HG03558 (cell line): ENCODE measurements around the gene NCOA1.

ENCODE experiments used
- ATAC-seq: cut with Tn5 transposase; IDR thresholded peaks from one replicate; pipeline ENCODE4 v1.9.1; 2021; ENCODE audit warnings: moderate number of reproducible peaks; ENCODE audit not compliant: unreplicated experiment; ENCODE audit errors: extremely low read depth

Gene NCOA1

DNA sequence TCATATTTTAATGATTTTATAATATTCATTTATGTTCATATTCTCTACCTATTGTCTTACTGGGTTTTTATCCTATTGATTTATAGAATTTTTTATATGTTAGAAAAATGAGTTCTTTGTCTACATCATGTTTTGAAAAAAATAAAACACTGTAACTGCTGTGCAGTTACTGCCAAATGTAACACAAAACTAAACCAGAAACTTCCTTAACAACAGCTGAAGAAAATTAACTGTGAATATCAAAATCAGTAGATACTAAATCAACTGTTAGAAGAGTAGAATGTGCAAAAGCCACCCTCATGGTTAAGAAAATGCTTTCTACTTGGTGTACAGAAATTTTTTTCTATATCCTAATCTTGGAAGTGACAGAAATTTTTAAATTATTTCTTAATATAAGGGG is 232.6 kb downstream of the NCOA1 start:
- no peak for ATAC-seq

GRCh38 chr2:24724111-24724775 is 233.2 kb downstream of the NCOA1 start:
- ATAC-seq, result no peak

DNA sequence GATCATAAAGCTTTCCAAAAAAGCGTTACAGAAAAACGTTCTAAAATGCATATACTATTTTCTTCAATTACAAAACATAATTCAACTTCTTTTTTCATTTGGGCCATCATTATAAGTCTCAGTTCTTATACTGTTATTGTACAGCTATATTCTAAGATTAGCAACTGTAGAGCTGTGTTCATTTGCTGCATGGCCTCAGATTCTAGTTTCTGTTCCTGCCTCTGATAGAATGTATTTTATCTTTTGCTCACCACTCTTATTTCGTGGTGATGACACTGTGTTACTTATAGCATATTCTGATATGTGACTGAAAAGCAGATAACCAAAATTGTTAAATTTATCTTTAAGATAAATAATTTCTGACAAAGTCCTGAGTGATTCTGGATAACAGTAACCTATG is 234.9 kb downstream of the NCOA1 start:
- no peak for ATAC-seq

DNA sequence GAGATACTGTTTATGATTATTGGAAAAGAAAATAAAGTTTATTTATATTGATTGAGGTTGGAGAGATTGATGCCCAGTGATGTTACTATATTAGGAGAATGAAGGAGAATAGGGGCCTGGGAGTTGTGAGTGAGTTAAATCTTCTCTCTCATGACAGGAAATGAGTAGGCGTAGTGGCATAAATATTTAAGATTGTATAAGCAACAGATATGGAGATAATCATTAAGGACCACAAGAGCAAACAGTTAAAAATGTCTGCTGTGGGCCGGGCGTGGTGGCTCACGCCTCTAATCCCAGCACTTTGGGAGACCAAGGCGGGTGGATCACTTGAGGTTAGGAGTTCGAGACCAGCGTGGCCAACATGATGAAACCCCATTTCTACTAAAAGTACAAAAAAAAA is 239.4 kb downstream of the NCOA1 start:
- ATAC-seq, result no peak

DNA sequence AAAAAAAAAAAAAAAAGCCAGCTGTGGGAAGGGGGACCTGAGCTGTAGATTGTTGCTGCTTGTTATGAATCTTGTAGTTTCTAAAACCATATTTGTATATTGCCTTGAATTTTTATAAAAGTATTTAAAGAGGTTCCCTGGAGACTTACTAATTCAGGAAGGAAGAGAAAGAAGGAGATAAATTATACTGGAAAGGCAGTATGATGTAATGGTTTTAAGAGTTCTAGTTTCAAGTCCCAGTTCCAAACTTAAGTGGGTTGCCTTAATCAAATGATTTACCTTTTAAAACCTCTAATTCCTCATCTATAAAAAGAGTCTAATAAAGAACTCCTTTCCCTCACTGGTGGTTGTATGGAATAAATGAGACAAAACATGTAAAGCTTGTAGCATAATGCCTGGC is 240.0 kb downstream of the NCOA1 start:
- no peak for ATAC-seq

DNA sequence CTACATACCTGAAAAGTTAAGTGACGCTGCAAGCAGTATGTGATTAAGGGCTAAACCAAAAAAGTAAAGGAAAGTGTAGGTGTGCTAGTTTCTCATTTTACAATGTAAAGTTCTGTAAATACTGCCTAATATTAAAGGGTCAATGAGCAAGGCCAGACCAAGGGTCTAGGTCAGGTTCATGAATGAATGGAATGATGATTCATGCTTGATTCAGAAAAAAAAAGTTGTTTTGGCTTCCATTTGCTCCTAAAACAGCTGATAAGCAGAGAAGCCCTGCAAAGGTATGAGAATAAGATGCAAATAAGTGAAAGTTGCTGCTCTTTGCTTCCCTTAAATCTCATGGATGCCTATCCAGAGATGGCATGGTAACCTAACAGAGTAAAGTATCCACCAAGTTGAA is 240.9 kb downstream of the NCOA1 start:
- no peak for ATAC-seq

- ATAC-seq, result no peak
Observed at GRCh38 chr2:24734741-24735140, 243.7 kb downstream of the NCOA1 start.

DNA sequence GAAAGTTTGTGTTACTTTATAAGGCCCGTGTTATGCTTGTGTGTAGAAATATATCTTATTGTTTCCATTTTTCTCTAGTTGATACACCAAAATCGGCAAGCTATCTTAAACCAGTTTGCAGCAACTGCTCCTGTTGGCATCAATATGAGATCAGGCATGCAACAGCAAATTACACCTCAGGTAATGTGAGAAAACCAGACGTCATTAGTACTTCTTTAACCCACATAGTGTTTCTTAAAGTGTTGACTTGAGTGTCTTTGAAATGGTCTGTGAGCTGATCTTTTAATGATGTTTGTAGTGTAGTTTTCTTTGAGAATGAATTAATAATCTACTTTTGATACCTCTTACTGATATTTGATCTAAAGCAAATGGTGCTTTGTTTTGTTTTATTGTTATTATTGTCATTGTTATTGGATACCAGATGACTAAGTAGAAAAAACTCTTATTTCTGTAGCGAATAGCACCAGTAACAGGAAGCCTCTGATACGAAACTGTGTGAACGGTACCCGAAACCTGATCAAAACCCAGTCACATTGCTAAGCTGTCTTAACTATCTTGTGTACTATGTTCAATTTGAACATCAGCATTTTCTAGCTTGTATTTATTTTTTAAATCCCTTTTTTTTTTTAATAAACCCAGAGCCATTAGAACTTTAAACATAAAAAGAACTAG is 248.4 kb downstream of the NCOA1 start:
- ATAC-seq, result no peak

GRCh38 chr2:24740142-24740541 is 249.1 kb downstream of the NCOA1 start:
- ATAC-seq, result no peak

DNA sequence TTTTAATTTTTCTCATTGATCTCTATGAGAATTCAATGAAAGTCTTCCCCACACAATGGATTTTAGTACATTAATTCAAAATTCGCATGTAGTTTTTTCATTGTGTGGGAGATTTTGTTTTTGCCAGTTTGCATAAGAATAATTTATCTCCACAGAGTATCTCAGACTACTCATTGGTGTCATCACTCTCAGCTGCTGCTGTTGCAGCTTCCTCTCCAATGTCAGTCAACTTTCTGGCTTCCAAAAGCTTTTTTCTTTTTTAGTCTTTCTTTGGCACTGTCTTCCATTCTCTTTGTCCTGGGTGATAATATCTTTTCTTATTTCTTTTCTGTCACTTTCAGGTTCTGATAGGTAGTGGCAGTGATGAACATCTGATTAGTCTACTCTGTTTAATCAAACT is 251.7 kb downstream of the NCOA1 start:
- no peak for ATAC-seq

GRCh38 chr2:24743924-24744323 is 252.9 kb downstream of the NCOA1 start:
- ATAC-seq, result no peak

DNA sequence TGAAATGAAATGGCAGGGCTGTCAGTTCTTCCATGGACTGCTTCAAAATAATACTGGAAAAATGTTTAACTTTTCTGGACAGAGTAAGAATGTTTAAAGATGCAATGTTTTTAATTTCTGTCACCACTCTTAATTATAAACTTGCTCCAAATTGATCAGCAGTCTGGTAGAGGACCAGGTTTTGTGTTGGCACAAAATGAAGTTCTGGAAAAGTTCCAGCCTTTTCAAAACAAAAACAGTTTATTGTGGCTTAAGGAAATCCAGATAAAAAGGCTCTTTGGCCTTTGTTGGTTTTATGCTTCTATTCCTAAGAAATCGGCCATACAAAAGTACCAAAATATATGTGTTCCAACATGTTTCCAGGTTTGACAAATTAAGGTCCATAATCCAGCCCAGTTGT is 253.3 kb downstream of the NCOA1 start:
- ATAC-seq, result no peak

DNA sequence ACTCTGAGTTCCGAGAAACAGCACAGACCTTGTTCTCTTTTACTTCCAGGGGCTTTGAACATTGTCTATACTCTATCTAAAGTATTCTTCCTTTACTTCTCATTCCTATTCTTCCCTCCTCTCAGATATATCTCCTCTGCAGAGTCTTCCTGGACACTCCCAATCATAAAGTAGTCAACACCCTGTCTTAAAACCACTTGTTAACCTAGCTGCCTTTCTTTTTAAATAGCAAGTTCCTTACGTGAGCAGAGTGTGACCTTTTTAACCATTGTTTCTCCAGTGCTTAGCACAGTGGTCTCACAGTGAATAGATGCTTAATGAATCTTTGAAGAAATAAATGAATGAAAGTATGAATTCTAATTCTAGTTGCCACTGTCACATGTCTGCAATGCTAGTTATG is 254.8 kb downstream of the NCOA1 start:
- no peak for ATAC-seq

DNA sequence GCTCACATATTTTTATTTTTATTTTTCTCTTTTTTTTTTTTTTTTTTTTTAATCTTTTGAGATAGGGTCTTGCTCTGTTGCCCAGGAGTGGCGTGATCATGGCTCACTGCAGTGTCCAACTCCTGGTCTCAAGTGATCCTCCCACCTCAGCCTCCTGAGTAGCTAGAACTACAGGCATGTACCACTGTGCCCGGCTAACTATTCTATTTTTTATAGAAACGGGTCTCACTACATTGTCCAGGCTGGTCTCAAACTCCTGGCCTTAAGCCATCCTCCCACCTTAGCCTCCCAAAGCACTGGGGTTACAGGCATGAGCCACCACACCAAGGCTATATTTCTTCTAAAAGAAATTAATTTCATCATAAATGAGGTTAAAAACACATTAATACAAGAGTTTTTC is 256.2 kb downstream of the NCOA1 start:
- ATAC-seq, result no peak

GRCh38 chr2:24749069-24749691 is 258.1 kb downstream of the NCOA1 start:
- no peak for ATAC-seq

- ATAC-seq, result no peak
Observed at GRCh38 chr2:24754985-24755705, 264.1 kb downstream of the NCOA1 start.

DNA sequence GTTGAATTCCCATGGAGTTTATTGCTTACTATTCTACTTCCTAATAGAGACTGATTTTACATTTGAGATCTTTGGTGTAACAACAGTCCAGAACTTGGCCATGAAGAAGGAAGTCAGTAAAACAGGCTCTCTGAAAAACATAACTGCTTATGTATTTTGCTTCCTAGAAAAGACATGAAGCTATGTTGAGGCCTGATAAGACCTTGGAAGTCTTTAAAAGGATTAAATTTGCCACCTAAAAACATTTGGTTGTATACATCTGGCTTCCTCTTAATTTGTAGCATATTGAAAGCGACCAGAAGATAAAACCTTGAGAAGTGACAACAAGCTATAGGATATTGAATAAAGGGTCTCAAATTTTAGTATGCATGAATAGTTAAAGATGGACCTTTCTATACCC is 265.7 kb downstream of the NCOA1 start:
- no peak for ATAC-seq

GRCh38 chr2:24761866-24762265 is 270.8 kb downstream of the NCOA1 start:
- no peak for ATAC-seq

DNA sequence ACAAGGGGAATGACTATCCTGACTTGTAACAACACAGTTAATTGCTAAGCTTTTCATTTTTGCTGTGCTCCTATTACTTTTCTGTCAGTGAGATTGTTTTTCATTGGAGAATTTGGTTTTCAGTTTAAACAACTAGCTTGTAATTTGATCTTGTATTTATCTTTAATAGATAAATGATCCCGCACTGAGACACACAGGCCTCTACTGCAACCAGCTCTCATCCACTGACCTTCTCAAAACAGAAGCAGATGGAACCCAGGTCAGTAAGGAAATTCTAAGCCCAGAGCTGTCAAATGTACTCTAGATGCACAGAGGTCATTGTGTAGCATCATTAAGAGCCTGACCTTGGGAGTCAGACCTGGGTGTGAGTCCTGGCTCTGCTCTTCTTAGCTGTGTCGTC is 271.5 kb downstream of the NCOA1 start:
- ATAC-seq, result no peak

DNA sequence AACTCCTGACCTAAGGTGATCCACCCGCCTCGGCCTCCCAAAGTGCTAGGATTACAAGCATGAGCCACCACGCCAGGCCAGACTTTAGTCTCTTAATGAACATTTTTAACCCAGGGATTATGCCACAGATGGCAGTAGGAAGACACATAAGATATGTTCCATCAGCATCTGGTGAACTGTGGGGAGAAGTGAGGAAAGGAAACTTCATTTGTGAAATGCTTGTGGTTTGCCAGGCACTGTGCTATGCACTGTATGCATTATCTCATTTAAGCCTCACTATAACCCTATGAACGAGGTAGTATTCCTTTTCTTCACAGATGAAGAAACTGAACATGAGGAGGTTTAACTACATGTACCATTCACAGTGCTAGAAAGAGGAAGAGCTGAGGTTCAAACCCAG is 272.8 kb downstream of the NCOA1 start:
- no peak for ATAC-seq

DNA sequence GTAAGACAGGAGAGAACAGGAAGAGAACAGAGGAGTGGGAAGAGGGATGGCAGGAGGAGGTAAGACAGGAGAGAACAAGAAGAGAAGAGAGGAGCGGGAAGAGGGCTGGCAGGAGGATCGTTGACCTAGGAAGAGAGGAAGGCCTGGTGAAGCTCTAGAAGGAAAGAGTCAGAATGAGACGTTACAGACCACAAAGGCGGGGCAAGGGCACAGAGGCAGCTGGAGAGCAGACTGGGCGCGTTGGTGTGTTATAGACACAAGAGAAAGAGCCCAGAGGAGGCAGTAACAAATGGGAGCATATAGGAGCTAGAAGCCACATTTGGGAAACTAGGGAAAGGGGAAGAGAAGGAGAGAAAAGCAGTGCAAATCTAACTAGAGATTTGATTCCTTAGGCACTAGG is 275.6 kb downstream of the NCOA1 start:
- ATAC-seq, result no peak
